ENCODE results near the gene DRC7. TPM values are rescaled to one million over a fixed set of nuclear protein-coding genes. Genes with fewer than 3 reads are reported as not detected.

The DRC7 gene
- total RNA-seq, 4 donors from 2014 or later = 0.33 TPM; not detected in 3

DNA sequence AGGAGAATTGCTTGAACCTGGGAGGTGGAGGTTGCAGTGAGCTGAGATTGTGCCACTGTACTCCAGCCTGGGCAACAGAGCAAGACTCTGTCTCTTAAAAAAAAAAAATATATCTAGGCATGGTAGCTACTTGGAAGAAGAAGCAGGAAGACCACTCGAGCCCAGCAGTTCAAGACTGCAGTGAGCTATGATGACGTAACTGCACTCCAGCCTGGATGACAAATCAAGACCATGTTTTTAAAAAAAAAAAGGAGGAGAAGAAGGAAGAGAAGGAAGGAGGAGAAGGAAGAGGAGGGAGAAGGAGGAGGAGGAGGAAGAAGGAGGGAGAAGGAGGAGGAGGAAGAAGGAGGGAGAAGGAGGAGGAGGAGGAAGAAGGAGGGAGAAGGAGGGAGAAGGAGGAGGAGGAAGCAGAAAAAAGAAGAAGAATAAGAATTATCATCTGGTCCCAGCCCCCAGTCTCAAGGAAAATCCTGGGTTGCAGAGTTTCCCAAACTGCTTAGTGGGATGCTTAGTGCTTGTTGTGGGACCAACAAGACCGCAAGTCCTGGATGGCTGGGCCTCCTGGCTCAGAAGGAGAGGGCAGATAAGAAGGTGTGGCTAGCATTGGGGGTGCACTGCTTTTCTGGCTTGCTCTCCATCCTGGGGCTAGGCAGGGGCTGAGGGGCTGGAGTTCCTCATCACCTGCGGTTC lies 3.7 kb upstream of the DRC7 start:
- TF ChIP-seq CTCF (IDR thresholded peaks at IDR 0.05; ENCODE audit: low read depth) = no peak

- no peak for TF ChIP-seq CTCF (IDR thresholded peaks at IDR 0.05; ENCODE audit: low read depth)
These were observed 2.0 kb upstream of the DRC7 start for GRCh38 chr16:57692636-57693035.

DNA sequence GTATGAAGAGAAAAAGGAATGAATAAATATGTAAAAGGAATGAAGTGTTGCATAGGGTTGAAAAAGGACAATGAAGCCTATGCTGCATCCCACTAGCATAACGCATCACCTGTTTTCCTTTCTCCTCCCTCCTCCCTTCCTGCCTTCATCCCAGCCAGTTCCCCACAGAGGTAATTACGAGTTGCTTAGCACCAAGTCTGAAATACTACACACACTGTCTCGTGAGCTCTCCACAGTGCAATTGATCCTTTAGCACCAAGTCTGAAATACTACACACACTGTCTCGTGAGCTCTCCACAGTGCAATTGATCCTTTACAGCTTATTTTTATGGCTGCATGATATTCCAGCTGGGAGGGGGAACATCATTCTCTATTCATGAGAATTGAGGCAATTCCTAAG lies 1.1 kb upstream of the DRC7 start:
- no peak for TF ChIP-seq CTCF (IDR thresholded peaks at IDR 0.05; ENCODE audit: low read depth)

- TF ChIP-seq CTCF (IDR thresholded peaks at IDR 0.05; ENCODE audit: low read depth) = no peak
These were observed 328 bp upstream of the DRC7 start for GRCh38 chr16:57694231-57694724.

GRCh38 chr16:57695680-57696069 lies 1.1 kb downstream of the DRC7 start:
- TF ChIP-seq CTCF (IDR thresholded peaks at IDR 0.05; ENCODE audit: low read depth) = no peak

GRCh38 chr16:57696240-57696639 lies 1.6 kb downstream of the DRC7 start:
- no peak for TF ChIP-seq CTCF (IDR thresholded peaks at IDR 0.05; ENCODE audit: low read depth)

DNA sequence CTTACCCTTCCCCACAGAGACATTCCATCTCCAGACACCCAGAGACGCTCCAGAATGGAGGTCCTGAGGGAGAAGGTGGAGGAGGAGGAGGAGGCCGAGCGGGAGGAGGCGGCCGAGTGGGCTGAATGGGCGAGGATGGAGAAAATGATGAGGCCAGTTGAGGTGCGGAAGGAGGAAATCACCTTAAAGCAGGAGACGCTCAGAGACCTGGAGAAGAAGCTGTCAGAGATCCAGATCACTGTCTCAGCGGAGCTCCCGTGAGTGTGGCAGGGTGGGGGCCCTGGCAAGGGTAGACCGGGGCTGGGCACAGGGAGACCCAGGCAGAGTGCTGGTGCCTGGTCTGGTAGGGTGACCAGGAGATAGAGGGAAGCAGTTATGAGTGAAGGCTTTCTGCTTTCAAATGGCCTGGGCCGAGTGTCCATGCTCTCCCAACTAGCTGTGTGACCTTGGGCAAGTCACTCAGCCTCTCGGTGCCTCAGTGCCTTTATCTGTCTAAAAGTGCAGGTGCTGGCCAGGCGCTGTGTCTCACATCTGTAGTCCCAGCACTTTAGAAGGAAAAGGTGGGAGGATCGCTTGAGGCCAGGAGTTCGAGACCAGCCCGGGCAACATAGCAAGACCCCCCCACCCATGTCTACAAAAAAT lies 3.4 kb downstream of the DRC7 start:
- TF ChIP-seq CTCF (IDR thresholded peaks at IDR 0.05; ENCODE audit: low read depth) = no peak
